T-cell (primary cell): ENCODE measurements around the gene ST6GAL2. TPM values are rescaled to one million over a fixed set of nuclear protein-coding genes. Genes with fewer than 3 reads are reported as not detected.

Source experiments
- ATAC-seq, 4 experiments: fragments of 200-7000 bp in 3 of 4; fragments of 150-1000 bp in 1 of 4; cut with Tn5 transposase; replicated peaks in 1 of 4; 1 replicate in 3 of 4; 2 replicates in 1 of 4; pipeline ENCODE4 v1.10.0; 2021; ENCODE audit warnings: moderate library complexity in 3 of 4, mild to moderate bottlenecking in 2 of 4, moderate number of reproducible peaks in 1 of 4
- CTCF ChIA-PET, 2 donors: fragments of 300-600 bp; sonication (Branson Sonifier 250); formaldehyde crosslinking; loops; one replicate each; lab custom pipeline; 2022; ENCODE audit warnings: antibody characterized with exemption in 2 of 2; lab: Charles Lee
- POLR2A ChIA-PET, 2 donors: fragments of 300-600 bp; sonication (Branson Sonifier 250); formaldehyde crosslinking; loops; one replicate each; lab custom pipeline; 2022; ENCODE audit warnings: antibody characterized with exemption in 2 of 2; lab: Charles Lee
- DNase-seq, 35 experiments: peaks; one replicate each; pipeline versions ENCODE4 v3.0.0 to v3.0.0-alpha.2; 2013 to 2023
- H3K27ac ChIP-seq: one replicate; pipeline ENCODE4 v1.5.1; 2013; ENCODE audit warnings: low read length
- H3K27me3 ChIP-seq, 2 experiments: replicated peaks in 1 of 2; 1 replicate in 1 of 2; 2 replicates in 1 of 2; pipeline versions ENCODE4 v1.6.1 to v1.7.0; 2013; ENCODE audit warnings: low read length in 1 of 2, mixed read lengths in 1 of 2; ENCODE audit not compliant: control insufficient read depth in 2 of 2, insufficient read depth in 2 of 2; ENCODE audit errors: extremely low read depth in 1 of 2
- H3K36me3 ChIP-seq, 2 donors: 1 replicate in 1 of 2; 2 replicates in 1 of 2; pipeline versions ENCODE4 v1.6.1 to v1.7.0; 2013; ENCODE audit warnings: low read length in 1 of 2; ENCODE audit not compliant: control insufficient read depth in 2 of 2, insufficient read depth in 1 of 2; ENCODE audit errors: extremely low read depth in 1 of 2
- H3K4me1 ChIP-seq, 2 experiments: 1 replicate in 1 of 2; 2 replicates in 1 of 2; pipeline versions ENCODE4 v1.6.1 to v1.7.0; 2013; ENCODE audit warnings: low read length in 2 of 2, mixed read lengths in 1 of 2; ENCODE audit not compliant: insufficient read depth in 2 of 2, control insufficient read depth in 1 of 2; ENCODE audit errors: extremely low read depth in 1 of 2
- H3K4me3 ChIP-seq, 2 donors: 1 replicate in 1 of 2; 2 replicates in 1 of 2; pipeline versions ENCODE4 v1.5.1 to v1.7.0; 2013; ENCODE audit warnings: mild to moderate bottlenecking in 2 of 2, low read length in 1 of 2, moderate library complexity in 1 of 2; ENCODE audit not compliant: control insufficient read depth in 1 of 2; ENCODE audit errors: extremely low read depth in 1 of 2
- H3K9me3 ChIP-seq: 2 replicates; pipeline ENCODE4 v1.7.0; 2013
- H3K27ac Mint-ChIP-seq, 2 donors: one replicate each; pipeline ENCODE4 v1.8.0; 2020 to 2021; ENCODE audit warnings: mild to moderate bottlenecking in 2 of 2, mixed read lengths in 2 of 2
- H3K27me3 Mint-ChIP-seq, 2 donors: one replicate each; pipeline ENCODE4 v1.8.0; 2021 to 2022; ENCODE audit warnings: mixed read lengths in 2 of 2
- H3K36me3 Mint-ChIP-seq: one replicate; pipeline ENCODE4 v1.8.0; 2021; ENCODE audit warnings: mixed read lengths
- H3K4me1 Mint-ChIP-seq, 3 donors: one replicate each; pipeline ENCODE4 v1.8.0; 2020 to 2022; ENCODE audit warnings: mixed read lengths in 3 of 3, mild to moderate bottlenecking in 1 of 3
- H3K4me3 Mint-ChIP-seq, 3 donors: one replicate each; pipeline ENCODE4 v1.8.0; 2020 to 2022; ENCODE audit warnings: mild to moderate bottlenecking in 3 of 3, mixed read lengths in 3 of 3, moderate library complexity in 3 of 3
- H3K9me3 Mint-ChIP-seq, 3 donors: one replicate each; pipeline ENCODE4 v1.8.0; 2020 to 2022; ENCODE audit warnings: mixed read lengths in 3 of 3
- WGBS: methylation state at CpG from one replicate; pipeline ENCODE4 v1.1.5; 2013; ENCODE audit warnings: missing lambda C conversion rate; ENCODE audit not compliant: insufficient coverage; 5-methylcytosine and 5-hydroxymethylcytosine counted together
- total RNA-seq, 35 experiments: library from RNA in 6 of 35; stranded (reverse) in 6 of 35; fragments of 120-200 nt in 1 of 35; gene quantifications; one replicate each; pipeline versions ENCODE4 v1.2.1 to v1.2.4 and lab custom pipeline; 2013 to 2026

ST6GAL2 gene
- total RNA-seq, 5 donors from 2014 or later (not counting 1 experiment from before 2014, with no cell fraction given), result 0.10 to 2.4 TPM; not detected in 3

- peaks cover 0 to 7% of the 10 kb centered on the region in 2 donors for H3K27me3 Mint-ChIP-seq
- no peak for ATAC-seq
- no peaks in the 10 kb centered on the region for H3K9me3 Mint-ChIP-seq
- no peak for DNase-seq
- no peak overlapping the region for H3K27ac Mint-ChIP-seq
- H3K27me3 ChIP-seq, result no peaks in the 10 kb centered on the region
- 93% methylated on average over 61 of the region's 63 CpGs for WGBS
- no peaks in the 10 kb centered on the region for H3K9me3 ChIP-seq
- no peak overlapping the region for H3K4me3 ChIP-seq
- no peaks in the 10 kb centered on the region for H3K4me1 Mint-ChIP-seq
- H3K4me3 Mint-ChIP-seq, result no peak overlapping the region
- H3K36me3 Mint-ChIP-seq, result no peaks in the 10 kb centered on the region
- POLR2A ChIA-PET, result no interaction called here
- H3K4me1 ChIP-seq, result no peaks in the 10 kb centered on the region
- no peaks in the 10 kb centered on the region for H3K36me3 ChIP-seq
- CTCF ChIA-PET, result no interaction called here
- H3K27ac ChIP-seq, result no peak overlapping the region
Observed at GRCh38 chr2:106843001-106843909, 42.7 kb downstream of the ST6GAL2 start.

GRCh38 chr2:106841886-106842645, 43.9 kb downstream of the ST6GAL2 start:
- no peaks in the 10 kb centered on the region for H3K4me1 Mint-ChIP-seq
- POLR2A ChIA-PET, result no interaction called here

DNA sequence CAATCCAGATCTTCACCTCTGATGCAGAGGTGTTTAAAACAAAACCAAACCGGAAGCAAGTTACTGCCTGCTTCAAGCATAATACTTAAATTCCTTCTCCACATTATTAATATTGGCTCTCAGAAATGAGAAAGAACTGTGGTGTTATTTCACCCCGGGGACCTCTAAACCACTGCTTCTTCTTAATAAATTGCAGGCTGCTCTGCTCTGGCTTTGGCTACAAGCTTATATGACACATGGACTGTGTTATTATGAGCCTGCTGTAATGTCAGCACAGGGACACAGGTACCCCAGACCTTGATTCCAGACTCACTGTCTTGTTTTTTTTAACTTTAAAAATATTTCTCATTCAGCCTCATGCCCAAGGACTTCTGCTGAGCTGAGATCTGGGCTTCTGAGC, 45.1 kb downstream of the ST6GAL2 start:
- CTCF ChIA-PET, result no interaction called here

More at GRCh38 chr2:106841886-106842645, 43.9 kb downstream of the ST6GAL2 start:
- H3K27ac Mint-ChIP-seq, result no peak overlapping the region
- H3K27ac ChIP-seq, result no peak overlapping the region
- H3K9me3 ChIP-seq, result no peaks in the 10 kb centered on the region
- CTCF ChIA-PET, result no interaction called here
- 85% methylated on average over 5 of the region's 7 CpGs for WGBS
- no peaks in the 10 kb centered on the region for H3K4me1 ChIP-seq
- no peaks in the 10 kb centered on the region for H3K36me3 ChIP-seq
- H3K4me3 ChIP-seq, result no peak overlapping the region
- no peaks in the 10 kb centered on the region for H3K27me3 ChIP-seq
- H3K27me3 Mint-ChIP-seq, result peaks cover 0 to 7% of the 10 kb centered on the region in 2 donors
- DNase-seq (no peak), ATAC-seq (no peak)
- H3K9me3 Mint-ChIP-seq, result no peaks in the 10 kb centered on the region
- H3K36me3 Mint-ChIP-seq, result no peaks in the 10 kb centered on the region
- no peak overlapping the region for H3K4me3 Mint-ChIP-seq

GRCh38 chr2:106839849-106840595, 45.9 kb downstream of the ST6GAL2 start:
- ATAC-seq, result no peak
- 93% methylated on average over 3 of the region's 7 CpGs for WGBS

More for the DNA sequence above, 45.1 kb downstream of the ST6GAL2 start:
- peaks cover 0 to 7% of the 10 kb centered on the region in 2 donors for H3K27me3 Mint-ChIP-seq
- no peaks in the 10 kb centered on the region for H3K9me3 Mint-ChIP-seq
- H3K4me3 ChIP-seq, result no peak overlapping the region
- no peaks in the 10 kb centered on the region for H3K36me3 Mint-ChIP-seq
- POLR2A ChIA-PET, result no interaction called here
- no peak overlapping the region for H3K27ac ChIP-seq
- no peak overlapping the region for H3K4me3 Mint-ChIP-seq
- H3K36me3 ChIP-seq, result no peaks in the 10 kb centered on the region
- ATAC-seq (no peak), DNase-seq (no peak)
- no peaks in the 10 kb centered on the region for H3K4me1 Mint-ChIP-seq
- H3K9me3 ChIP-seq, result no peaks in the 10 kb centered on the region
- no peaks in the 10 kb centered on the region for H3K27me3 ChIP-seq
- no peak overlapping the region for H3K27ac Mint-ChIP-seq
- no CpG with 5 or more reads among the region's 2 CpGs for WGBS
- no peaks in the 10 kb centered on the region for H3K4me1 ChIP-seq

DNA sequence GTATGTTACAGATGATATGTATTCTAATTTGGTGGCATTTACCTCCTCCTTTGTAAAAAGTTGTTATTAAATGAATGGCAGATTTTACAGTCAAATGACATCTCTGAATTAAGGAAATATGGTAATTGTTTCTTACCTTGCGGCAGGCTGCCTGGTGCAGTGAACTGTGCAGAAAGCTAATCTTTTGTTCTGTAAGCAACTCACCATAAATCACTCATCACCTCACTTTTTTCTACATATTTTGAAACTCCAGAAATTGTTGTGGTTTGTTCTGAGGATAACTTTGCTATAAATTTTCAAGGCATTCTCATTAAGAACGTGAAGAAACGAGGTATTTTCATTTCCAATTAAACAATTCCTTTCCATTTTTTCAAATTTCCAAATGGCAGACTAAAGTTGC, 52.7 kb downstream of the ST6GAL2 start:
- 10% methylated on average over 2 of the region's 3 CpGs for WGBS
- H3K36me3 Mint-ChIP-seq, result no peaks in the 10 kb centered on the region
- H3K4me3 Mint-ChIP-seq, result no peak overlapping the region
- ATAC-seq (no peak), DNase-seq (no peak)
- no peak overlapping the region for H3K27ac Mint-ChIP-seq
- peaks cover 1 to 8% of the 10 kb centered on the region in 2 donors for H3K27me3 Mint-ChIP-seq
- Histone ChIP-seq H3K4me3 (no peak overlapping the region), H3K4me1 (no peaks in the 10 kb centered on the region), H3K9me3 (no peaks in the 10 kb centered on the region), H3K27me3 (peaks cover 0 to 5% of the 10 kb centered on the region in 2 experiments), H3K36me3 (no peaks in the 10 kb centered on the region), H3K27ac (no peak overlapping the region)
- POLR2A ChIA-PET, result no interaction called here
- no peaks in the 10 kb centered on the region for H3K9me3 Mint-ChIP-seq
- H3K4me1 Mint-ChIP-seq, result no peaks in the 10 kb centered on the region
- CTCF ChIA-PET, result no interaction called here

More at GRCh38 chr2:106839849-106840595, 45.9 kb downstream of the ST6GAL2 start:
- ChIA-PET CTCF (no interaction called here), POLR2A (no interaction called here)
- H3K9me3 Mint-ChIP-seq, result no peaks in the 10 kb centered on the region
- H3K27me3 Mint-ChIP-seq, result peaks cover 0 to 7% of the 10 kb centered on the region in 2 donors
- H3K27me3 ChIP-seq, result no peaks in the 10 kb centered on the region
- no peaks in the 10 kb centered on the region for H3K4me1 Mint-ChIP-seq
- no peaks in the 10 kb centered on the region for H3K36me3 Mint-ChIP-seq
- DNase-seq, result no peak
- no peak overlapping the region for H3K27ac Mint-ChIP-seq
- H3K36me3 ChIP-seq, result no peaks in the 10 kb centered on the region
- H3K4me3 Mint-ChIP-seq, result no peak overlapping the region
- no peaks in the 10 kb centered on the region for H3K4me1 ChIP-seq
- no peak overlapping the region for H3K4me3 ChIP-seq
- no peak overlapping the region for H3K27ac ChIP-seq
- H3K9me3 ChIP-seq, result no peaks in the 10 kb centered on the region
